Hematopoietic multipotent progenitor cell treated with erythropoietin and hydrocortisone succinate and interleukin-3 and kit ligand, for 15 days (in vitro differentiated cells): ENCODE results near the gene USP24.

Source experiments
- DNase-seq: peaks from one replicate; pipeline ENCODE4 v3.0.0-alpha.2; 2015; ENCODE audit warnings: low spot score

The USP24 gene

DNA sequence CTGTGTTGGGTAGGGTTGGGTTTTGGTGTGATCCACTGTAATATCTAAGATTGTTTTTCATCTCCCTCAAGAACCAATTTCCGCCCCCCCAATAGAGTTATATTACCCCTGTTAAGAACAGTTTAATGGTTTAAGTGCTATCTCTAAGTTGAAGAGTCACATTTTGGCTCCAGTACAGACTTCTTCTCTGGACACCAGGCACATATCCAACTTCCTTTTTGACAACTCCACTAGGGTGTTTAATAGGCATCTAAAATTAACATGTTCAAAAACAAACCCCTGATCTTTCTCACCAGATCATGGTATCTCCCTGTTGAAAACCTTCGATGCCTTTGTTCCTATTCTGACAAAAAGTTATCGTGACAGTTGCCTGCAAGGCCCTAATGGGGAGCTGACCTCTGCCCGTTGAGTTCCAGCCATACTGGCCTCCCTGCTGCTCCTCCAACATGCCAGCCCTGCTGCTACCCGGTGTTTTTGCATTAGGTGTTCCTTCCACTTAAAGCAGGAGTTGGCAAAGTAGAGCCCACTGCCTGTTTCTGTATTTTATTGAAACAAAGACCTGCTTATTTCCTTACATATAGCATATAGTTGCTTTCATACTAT lies 18.6 kb downstream of the USP24 start:
- peak; percentile 75 for DNase-seq

- DNase-seq, result no peak
These were observed 19.5 kb downstream of the USP24 start for GRCh38 chr1:55195521-55196233.

DNA sequence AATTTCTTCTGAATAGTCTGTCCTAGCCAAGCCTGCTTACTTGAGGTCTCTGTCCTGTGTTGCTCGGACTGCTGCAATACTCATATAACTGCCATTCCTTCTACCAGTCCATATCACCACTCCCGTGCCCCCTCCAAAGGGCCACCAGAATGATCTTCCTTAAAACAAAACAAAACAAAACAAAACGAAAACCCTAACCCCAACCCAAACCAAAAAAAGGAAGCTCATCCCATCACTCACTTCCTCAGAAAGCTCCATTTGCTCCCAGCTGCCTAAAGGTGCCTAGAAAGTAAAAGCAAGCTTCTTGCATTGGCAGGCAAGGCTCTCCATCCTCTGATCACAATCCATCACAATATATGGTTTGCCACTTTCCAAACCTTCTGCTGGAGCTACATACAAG lies 20.3 kb downstream of the USP24 start:
- no peak for DNase-seq

- DNase-seq, result peak; percentile 69
These were observed 23.1 kb downstream of the USP24 start for GRCh38 chr1:55192093-55192492.

DNA sequence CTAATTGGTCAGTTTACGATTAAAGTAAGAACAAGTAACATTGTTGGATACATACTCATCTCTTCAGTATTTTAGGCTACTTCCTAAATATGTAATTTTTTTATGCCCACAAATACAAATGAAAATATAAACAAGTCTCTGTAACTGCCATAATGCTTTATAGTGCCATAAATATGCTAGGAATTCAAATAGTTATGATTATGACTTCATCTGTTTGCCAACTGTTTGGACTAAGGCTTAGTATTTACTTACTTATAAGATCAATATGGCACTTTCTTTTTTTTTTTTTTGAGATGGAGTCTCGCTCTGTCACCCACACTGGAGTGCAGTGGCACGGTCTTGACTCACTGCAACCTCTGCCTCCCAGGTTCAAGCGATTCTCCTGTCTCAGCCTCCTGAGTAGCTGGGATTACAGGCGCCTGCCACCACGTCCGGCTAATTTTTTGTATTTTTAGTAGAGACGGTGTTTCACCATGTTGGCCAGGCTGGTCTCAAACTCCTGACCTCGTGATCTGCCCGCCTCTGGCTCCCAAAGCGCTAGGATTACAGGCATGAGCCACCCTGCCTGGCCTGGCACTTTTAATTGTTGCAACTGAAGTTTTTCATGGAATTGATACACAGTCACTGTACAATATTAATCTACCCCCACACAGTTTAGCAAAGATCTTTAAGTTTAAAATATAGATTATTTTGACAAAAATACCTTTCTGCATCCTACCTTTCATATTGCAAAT lies 23.8 kb downstream of the USP24 start:
- DNase-seq, result peak; percentile 34

- peak; percentile 55 for DNase-seq
These were observed 25.1 kb downstream of the USP24 start for GRCh38 chr1:55190109-55190508.

GRCh38 chr1:55188909-55189308 lies 26.3 kb downstream of the USP24 start:
- DNase-seq, result no peak

DNA sequence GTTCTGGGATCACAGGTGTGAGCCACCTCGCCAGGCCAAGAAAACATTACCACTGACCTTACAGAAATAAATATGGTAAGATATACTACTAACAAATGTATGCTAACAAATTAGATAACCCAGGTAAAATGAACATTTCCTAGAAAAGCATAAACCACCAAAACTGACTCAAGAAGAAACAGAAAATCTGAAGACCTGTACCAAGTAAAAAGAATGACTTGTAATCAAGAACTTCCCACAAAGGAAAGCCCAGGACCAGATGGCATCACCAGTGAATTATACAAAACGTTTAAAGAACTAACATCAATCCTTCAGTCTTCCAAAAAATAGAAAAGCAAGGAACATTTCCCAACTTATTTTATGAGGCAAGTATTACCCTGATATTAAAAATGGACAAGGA lies 29.3 kb downstream of the USP24 start:
- no peak for DNase-seq

DNA sequence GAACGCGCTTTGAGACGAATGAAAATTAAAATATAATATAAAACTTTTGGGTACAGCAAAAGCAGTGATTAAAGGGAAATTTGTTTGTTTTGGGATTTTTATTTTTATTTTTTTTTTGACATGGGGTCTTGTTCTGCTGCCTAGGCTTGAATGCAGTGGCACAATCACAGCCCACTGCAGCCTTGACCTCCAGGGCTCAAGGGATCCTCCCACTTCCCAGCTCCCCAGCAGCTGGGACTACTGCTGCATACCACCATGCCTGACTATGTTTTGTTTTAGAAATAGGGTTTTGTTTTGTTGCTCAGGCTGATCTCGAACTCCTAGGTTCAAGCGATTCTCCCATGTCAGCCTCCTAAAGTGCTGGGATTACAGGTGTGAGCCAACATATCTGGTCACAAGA lies 30.3 kb downstream of the USP24 start:
- no peak for DNase-seq

- no peak for DNase-seq
These were observed 33.5 kb downstream of the USP24 start for GRCh38 chr1:55181666-55182065.

DNA sequence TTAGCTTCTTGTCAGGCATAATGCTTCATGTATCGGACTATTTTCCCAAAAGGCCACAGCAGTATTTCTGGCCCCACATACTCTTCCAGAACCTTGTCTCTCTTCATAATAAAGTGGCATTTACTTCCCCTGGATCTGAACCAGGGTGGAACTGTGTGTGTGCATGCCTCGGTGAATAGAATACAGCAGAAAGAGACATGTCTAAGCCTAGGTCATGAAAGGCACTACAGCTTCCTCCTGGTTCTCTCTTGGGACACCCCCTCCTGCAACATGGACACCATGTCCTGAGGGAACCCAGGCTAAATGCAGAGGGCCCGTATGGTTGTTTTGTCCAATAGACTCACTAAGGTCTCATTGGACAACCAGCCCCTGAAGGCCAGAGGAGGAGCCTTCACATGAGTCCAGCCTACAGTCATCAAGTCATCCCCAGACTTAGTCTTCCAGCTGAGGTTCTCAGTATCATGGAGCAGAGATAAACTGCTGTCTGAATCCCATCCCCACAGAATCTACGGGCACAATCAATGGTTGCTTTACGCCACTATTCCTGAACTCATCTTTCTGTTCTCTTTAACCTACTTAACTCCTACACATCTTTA lies 35.0 kb downstream of the USP24 start:
- DNase-seq, result no peak

GRCh38 chr1:55179177-55179835 lies 35.9 kb downstream of the USP24 start:
- peak; percentile 69 for DNase-seq

- no peak for DNase-seq
These were observed 42.5 kb downstream of the USP24 start for GRCh38 chr1:55172687-55173086.

- no peak for DNase-seq
These were observed 42.9 kb downstream of the USP24 start for GRCh38 chr1:55172272-55172671.

GRCh38 chr1:55171694-55172093 lies 43.5 kb downstream of the USP24 start:
- DNase-seq, result no peak

DNA sequence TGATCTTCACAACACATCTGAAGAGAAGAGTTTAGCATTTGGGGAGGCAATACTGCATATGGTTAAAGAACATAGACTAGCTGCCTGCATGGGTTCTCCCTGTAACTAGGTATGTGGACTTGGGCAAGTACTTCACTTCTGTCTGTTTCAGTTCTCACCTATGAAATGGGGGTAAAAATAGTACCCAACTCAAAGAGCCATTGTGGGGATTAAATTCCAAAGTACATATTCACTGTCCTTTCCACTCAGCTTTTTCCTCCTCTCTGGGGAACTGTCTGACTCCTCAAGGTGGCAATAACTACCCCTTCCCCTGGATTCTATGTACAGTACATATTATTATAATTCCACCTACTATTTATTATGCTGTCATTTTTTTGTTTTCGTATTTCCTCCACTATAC lies 44.7 kb downstream of the USP24 start:
- DNase-seq, result no peak

DNA sequence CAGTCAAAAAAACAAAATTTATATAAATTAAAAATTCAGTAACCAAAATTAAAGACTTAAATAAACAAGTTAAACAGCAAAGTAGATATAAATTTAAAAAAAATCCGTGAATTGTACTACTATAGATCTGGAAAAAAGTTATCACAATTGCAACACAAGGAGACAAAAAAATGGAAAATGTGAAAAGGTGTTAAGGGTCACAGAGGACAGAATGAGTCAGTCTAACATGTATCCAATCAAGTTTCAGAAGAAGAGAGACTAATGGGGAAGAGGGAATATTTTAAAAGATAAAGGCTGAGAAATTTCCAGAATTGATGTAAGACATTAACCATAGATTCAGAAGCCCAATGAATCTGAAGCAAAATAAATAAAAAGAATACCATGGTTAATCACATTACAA lies 46.0 kb downstream of the USP24 start:
- DNase-seq, result no peak

DNA sequence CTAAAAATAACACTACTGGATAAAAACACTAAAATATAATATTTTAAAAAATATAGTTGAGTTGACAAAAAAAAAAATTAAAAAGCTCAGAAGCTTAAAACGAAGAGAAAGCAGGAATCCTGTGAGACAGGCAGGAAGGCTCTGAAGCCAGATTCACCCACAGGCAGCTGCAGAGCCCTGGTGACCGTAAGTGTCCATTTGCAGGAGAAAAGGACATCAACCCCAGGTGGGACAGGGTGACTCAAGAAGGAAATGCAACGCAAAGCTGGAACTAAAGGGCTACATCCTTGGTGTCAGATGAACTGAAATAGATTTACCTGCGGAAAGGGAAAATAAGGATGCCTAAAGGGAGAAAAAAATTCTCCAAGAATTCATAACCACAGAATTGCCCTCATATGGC lies 46.8 kb downstream of the USP24 start:
- DNase-seq, result no peak

DNA sequence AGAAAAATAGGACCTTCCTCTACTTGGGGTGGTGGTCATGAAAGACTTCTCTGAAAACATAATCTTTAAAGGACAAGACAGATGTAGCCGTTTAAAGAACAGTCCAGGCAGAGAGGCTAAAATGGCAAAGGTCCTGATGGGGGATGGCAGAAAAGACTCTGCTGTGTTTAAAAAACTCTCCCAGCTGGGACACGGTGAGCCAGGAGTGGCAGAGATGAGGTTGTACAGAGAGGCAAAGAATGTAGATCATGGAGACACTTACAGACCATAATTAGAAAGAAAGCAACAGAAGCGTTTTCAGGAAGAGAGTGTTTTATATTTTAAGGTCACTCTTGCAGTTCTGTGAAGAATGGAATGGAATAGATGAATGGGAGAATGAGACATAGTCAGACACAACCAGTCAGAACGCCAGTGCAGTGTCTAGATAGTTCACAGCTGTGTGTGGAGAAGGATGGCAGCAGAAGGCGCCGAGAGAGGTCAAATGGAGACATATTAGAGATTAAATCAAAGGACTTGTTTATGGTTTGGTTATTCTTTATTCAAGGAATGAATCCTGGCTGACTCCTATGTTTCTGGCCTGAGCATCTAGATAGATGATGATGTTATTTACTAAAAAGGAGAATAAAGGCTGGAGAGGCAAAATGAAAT lies 47.8 kb downstream of the USP24 start:
- no peak for DNase-seq

DNA sequence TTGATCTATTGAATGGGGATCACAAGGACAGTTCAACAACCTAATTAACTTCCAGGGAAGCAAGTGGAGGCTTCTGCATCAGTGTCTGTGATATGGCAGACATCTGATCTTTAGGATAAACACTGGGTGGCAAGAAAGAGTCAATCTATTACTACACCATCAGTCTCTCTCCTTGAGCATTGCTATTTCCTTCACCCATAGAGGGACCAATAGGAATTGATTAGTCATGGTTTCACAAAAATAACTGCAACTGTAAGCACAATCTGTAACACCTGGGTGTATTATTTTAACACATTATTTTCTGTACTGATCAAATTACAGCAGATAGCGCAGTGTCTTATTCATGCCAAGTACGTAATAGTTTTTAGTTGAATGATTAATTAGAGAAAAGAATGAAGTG lies 50.3 kb downstream of the USP24 start:
- no peak for DNase-seq

GRCh38 chr1:55159571-55159970 lies 55.6 kb downstream of the USP24 start:
- peak; percentile 64 for DNase-seq

- DNase-seq, result no peak
These were observed 58.6 kb downstream of the USP24 start for GRCh38 chr1:55156608-55157007.
